MM.1S (cell line): ENCODE measurements around the gene CPPED1.

Experiments used
- CTCF ChIP-seq: fragments of 300-600 bp; sonication (generic); IDR thresholded peaks from 2 replicates; pipeline ENCODE4 v1.5.1; 2016; ENCODE audit warnings: antibody characterized with exemption, low read length, mixed read lengths
- EZH2 ChIP-seq: fragments of 300-600 bp; sonication (generic); optimal IDR thresholded peaks from 2 replicates; pipeline ENCODE3; 2017; ENCODE audit warnings: low read depth, mild to moderate bottlenecking, antibody characterized with exemption, low read length, mixed read lengths
- EZH2phosphoT487 ChIP-seq: fragments of 300-600 bp; sonication (generic); IDR thresholded peaks from 2 replicates; pipeline ENCODE4 v1.6.1; 2018; ENCODE audit warnings: antibody characterized with exemption, low read length

- TF ChIP-seq CTCF (no peak), EZH2phosphoT487 (no peak), EZH2 (no peak)
These were observed 71.1 kb downstream of the CPPED1 start for GRCh38 chr16:12732600-12732999.
